K562 (cell line): ENCODE data around the gene CACNA1A. TPM values are rescaled to one million over a fixed set of nuclear protein-coding genes. Genes with fewer than 3 reads are reported as not detected.

Source experiments
- ATF3 ChIP-seq, 2 experiments: fragments of 450-650 bp in 1 of 2; sonication (generic) in 1 of 2; formaldehyde crosslinking in 1 of 2; IDR thresholded peaks in 1 of 2; conservative IDR thresholded peaks in 1 of 2; 2 replicates each; pipeline versions ENCODE4 v1.6.1 to v1.8.1; 2016 to 2023; ENCODE audit warnings: mild to moderate bottlenecking in 2 of 2, moderate library complexity in 2 of 2, inconsistent platforms in 1 of 2, missing genetic modification reagents in 1 of 2
- CBFB ChIP-seq: sonication (generic); formaldehyde crosslinking; IDR thresholded peaks from 2 replicates; pipeline ENCODE4 v1.4.0; 2020; ENCODE audit warnings: mild to moderate bottlenecking, missing genetic modification reagents
- CEBPG ChIP-seq, 3 experiments: fragments of 200-800 bp in 1 of 3; sonication (Bioruptor generic) in 1 of 3; sonication (generic) in 1 of 3; formaldehyde crosslinking in 1 of 3; IDR thresholded peaks in 2 of 3; conservative IDR thresholded peaks in 1 of 3; 2 replicates each; pipeline versions ENCODE4 v1.6.1 to v1.8.0; 2016 to 2022; ENCODE audit warnings: missing compliant biosample characterization in 2 of 3, missing genetic modification characterization in 2 of 3, mild to moderate bottlenecking in 1 of 3, missing genetic modification reagents in 1 of 3
- ELK1 ChIP-seq: sonication (generic); formaldehyde crosslinking; IDR thresholded peaks from 2 replicates; pipeline ENCODE4 v1.8.1; 2022; ENCODE audit warnings: missing genetic modification reagents
- HMGXB4 ChIP-seq: sonication (generic); formaldehyde crosslinking; IDR thresholded peaks from 2 replicates; pipeline ENCODE4 v1.8.1; 2023; ENCODE audit warnings: mild to moderate bottlenecking, missing genetic modification reagents
- HOXB6 ChIP-seq: fragments of 250-450 bp; sonication (Bioruptor Pico); IDR thresholded peaks from 2 replicates; pipeline ENCODE4 v1.5.1; 2022; ENCODE audit warnings: mild to moderate bottlenecking, borderline replicate concordance
- RBBP5 ChIP-seq: fragments of 200-600 bp; sonication (generic); IDR thresholded peaks from 2 replicates; pipeline ENCODE4 v1.6.1; 2012; ENCODE audit warnings: borderline replicate concordance, mild to moderate bottlenecking, low read length, control low read depth, inconsistent platforms; ENCODE audit not compliant: insufficient read depth, poor library complexity, severe bottlenecking
- RBM34 ChIP-seq: fragments of 200-400 bp; formaldehyde crosslinking; IDR thresholded peaks from 2 replicates; pipeline ENCODE4 v1.6.1; 2018; ENCODE audit warnings: low read length, borderline replicate concordance; ENCODE audit not compliant: insufficient read depth
- SLC30A9 ChIP-seq: fragments of 250-450 bp; sonication (Bioruptor Pico); IDR thresholded peaks from 2 replicates; pipeline ENCODE4 v1.8.0; 2022; ENCODE audit warnings: mild to moderate bottlenecking, moderate library complexity
- TGIF2 ChIP-seq: sonication (generic); formaldehyde crosslinking; IDR thresholded peaks from 2 replicates; pipeline ENCODE4 v1.8.1; 2022; ENCODE audit warnings: mild to moderate bottlenecking, missing genetic modification reagents, moderate library complexity
- U2AF2 ChIP-seq: fragments of 200-400 bp; formaldehyde crosslinking; optimal IDR thresholded peaks from 2 replicates; pipeline ENCODE3; 2017; ENCODE audit warnings: low read depth, mild to moderate bottlenecking, low read length
- XRCC4 ChIP-seq: IDR thresholded peaks from one replicate; pipeline ENCODE4 v1.6.1; 2011; ENCODE audit not compliant: insufficient read depth, insufficient read length; ENCODE audit errors: extremely low read depth
- XRCC5 ChIP-seq: fragments of 200-400 bp; formaldehyde crosslinking; IDR thresholded peaks from 2 replicates; pipeline ENCODE4 v1.6.1; 2017; ENCODE audit warnings: low read depth, mild to moderate bottlenecking, low read length
- ZBTB49 ChIP-seq: sonication (generic); formaldehyde crosslinking; IDR thresholded peaks from 2 replicates; pipeline ENCODE4 v1.8.0; 2022; ENCODE audit warnings: missing genetic modification reagents, mild to moderate bottlenecking, borderline replicate concordance
- ZNF41 ChIP-seq: fragments of 250-450 bp; sonication (Bioruptor Pico); conservative IDR thresholded peaks from 2 replicates; pipeline ENCODE4 v1.4.0; 2020; ENCODE audit warnings: mild to moderate bottlenecking
- ZNF511 ChIP-seq: sonication (generic); formaldehyde crosslinking; IDR thresholded peaks from 2 replicates; pipeline ENCODE4 v1.8.0; 2022; ENCODE audit warnings: mild to moderate bottlenecking, missing genetic modification reagents
- ZNF586 ChIP-seq: fragments of 450-650 bp; formaldehyde crosslinking; conservative IDR thresholded peaks from 2 replicates; pipeline ENCODE4 v1.4.0; 2020; ENCODE audit warnings: mild to moderate bottlenecking, moderate library complexity
- ZNF644 ChIP-seq: fragments of 200-800 bp; sonication (Bioruptor generic); IDR thresholded peaks from 2 replicates; pipeline ENCODE4 v1.6.1; 2016; ENCODE audit warnings: low read depth, missing genetic modification characterization, missing compliant biosample characterization
- polyA plus RNA-seq, 8 experiments: library from polyadenylated mRNA; depleted of rRNA in 4 of 8; stranded (reverse) in 5 of 8; unstranded in 3 of 8; fragments of >200 nt; fragmentation: Nextera tagmentation in 2 of 8; fragmentation: Illumina TruSeq in 1 of 8; extraction: Ambion mirVana in 2 of 8; extraction: Trizol in 1 of 8; gene quantifications; 2 replicates each; pipeline versions ENCODE4 v1.2.1 to v1.2.3, GENCODE V29; 2011 to 2014; ENCODE audit warnings: inconsistent platforms in 1 of 8, missing spikeins in 1 of 8
- total RNA-seq, 7 experiments: library from RNA; depleted of rRNA in 6 of 7; stranded (reverse); fragments of >200 nt in 6 of 7; fragmentation: Illumina TruSeq in 2 of 7; extraction: Trizol in 2 of 7; gene quantifications; 2 replicates each; pipeline versions ENCODE4 v1.2.1 to v1.2.3, GENCODE V29; 2011 to 2021; ENCODE audit warnings: low replicate concordance in 1 of 7

Gene CACNA1A
- total and polyA plus RNA-seq, 9 of the 15 experiments (the other 6 are each of a cell fraction or from before 2014, with no cell fraction given), result 0.03 to 0.20 (median 0.09) TPM; not detected in 1

- TF ChIP-seq RBBP5 (no peak), ZBTB49 (CRISPR knock-in tag) (no peak), HMGXB4 (CRISPR knock-in tag) (no peak), HOXB6 (no peak), ATF3 (IDR thresholded peaks at IDR 0.05) (no peak), ATF3 (CRISPR knock-in tag; conservative IDR thresholded peaks at IDR 0.05) (no peak), ZNF41 (CRISPR knock-in tag) (no peak), ZNF586 (no peak), RBM34 (no peak), CBFB (CRISPR knock-in tag) (no peak), ZNF511 (no peak), XRCC4 (no peak), XRCC5 (0 out of 2 replicates have a peak, but pooled peaks have one; percentile 32), SLC30A9 (CRISPR knock-in tag) (no peak), ELK1 (CRISPR knock-in tag) (no peak), U2AF2 (no peak), ZNF644 (tag) (no peak), CEBPG (CRISPR knock-in tag; IDR thresholded peaks at IDR 0.05) (no peak), CEBPG (tag; conservative IDR thresholded peaks at IDR 0.05 in 1 of 2, IDR thresholded peaks at IDR 0.05 in 1 of 2) (no peak), TGIF2 (CRISPR knock-in tag) (no peak)
These were observed 341.7 kb downstream of the CACNA1A start (continued) for GRCh38 chr19:13164343-13165161.
